ENCODE data around the gene DYRK4.
"Not testable (repeated sequence)": the region's sequence is repeated elsewhere in the genome, so short reads cannot be mapped to it uniquely, and the experiment has no call there.

Gene DYRK4, protein sequence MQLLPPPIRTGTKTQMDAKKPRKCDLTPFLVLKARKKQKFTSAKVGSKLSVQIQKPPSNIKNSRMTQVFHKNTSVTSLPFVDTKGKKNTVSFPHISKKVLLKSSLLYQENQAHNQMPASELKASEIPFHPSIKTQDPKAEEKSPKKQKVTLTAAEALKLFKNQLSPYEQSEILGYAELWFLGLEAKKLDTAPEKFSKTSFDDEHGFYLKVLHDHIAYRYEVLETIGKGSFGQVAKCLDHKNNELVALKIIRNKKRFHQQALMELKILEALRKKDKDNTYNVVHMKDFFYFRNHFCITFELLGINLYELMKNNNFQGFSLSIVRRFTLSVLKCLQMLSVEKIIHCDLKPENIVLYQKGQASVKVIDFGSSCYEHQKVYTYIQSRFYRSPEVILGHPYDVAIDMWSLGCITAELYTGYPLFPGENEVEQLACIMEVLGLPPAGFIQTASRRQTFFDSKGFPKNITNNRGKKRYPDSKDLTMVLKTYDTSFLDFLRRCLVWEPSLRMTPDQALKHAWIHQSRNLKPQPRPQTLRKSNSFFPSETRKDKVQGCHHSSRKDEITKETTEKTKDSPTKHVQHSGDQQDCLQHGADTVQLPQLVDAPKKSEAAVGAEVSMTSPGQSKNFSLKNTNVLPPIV

DNA sequence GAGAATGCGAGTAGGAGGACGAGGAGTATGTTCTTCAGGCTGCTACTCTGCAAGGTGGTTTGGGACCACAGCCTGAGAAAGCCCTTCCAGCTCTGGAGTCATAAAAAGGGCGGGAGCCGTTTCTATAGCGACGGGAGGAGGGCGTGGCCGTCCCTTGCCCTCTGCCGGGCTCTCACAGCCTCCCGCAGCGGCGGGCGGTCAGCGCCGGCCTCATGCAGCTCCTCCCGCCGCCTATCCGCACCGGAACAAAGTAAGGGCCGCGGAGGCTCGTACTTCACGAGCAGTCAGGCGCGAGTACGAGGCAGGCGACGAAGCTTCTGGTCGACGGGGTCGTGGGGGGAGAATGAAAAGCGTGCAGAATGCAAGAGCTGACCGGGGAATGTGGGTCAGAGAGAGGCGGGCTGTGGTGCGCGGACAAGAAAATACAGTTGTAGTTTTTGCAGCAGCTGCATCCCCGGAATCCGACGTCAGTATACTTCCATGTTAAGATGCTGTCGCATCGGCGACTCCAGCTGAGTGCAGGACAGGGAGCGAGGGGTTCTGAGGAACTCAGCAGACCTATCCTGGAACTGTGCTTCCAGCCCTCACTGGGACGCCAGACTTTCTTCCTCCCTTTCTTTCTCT lies at the start of gene DYRK4:
TSS of gene DYRK4 (plus strand) at position 175 of the 624 bp plus-strand sequence. CDS start at position 213, 38 bp downstream.
- no peak for DNase-seq

DNA sequence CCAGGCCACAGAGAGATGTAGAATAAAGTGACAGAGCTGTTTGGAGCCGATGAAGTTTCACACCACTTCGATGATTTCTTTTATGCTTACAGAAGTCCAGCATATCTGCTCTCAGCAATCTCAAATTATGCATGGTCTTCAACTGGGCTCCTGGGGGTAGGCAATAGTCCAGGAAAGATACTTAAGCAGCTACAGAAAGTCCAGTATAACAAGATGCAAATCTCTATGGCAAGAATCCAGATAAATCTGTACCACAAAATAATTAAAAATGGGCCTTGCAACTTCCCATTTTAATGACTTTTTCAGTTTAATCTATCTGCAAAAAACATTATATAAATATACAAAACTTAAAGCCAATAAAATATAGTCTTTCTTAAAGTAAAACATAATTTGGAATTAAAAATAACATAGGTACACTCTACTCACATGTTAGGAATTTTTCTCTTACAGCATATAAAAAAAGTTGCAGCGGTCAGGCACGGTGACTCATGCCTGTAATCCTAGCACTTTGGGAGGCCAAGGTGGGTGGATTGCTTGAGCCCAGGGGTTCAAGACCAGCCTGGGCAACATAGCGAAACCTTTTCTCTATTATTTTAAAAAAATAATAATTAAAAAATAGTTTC lies 43.8 kb upstream of the DYRK4 start:
- DNase-seq: no peak

DNA sequence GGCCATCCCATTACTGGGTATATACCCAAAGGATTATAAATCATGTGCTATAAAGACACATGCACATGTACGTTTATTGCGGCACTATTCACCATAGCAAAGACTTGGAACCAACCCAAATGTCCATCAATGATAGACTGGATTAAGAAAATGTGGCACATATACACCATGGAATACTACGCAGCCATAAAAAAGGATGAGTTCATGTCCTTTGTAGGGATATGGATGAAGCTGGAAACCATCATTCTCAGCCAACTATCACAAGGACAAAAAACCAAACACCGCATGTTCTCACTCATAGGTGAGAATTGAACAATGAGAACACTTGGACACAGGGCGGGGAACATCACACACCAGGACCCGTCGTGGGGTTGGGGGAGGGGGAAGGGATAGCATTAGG lies 38.6 kb upstream of the DYRK4 start:
- DNase-seq: not testable (repeated sequence)

DNA sequence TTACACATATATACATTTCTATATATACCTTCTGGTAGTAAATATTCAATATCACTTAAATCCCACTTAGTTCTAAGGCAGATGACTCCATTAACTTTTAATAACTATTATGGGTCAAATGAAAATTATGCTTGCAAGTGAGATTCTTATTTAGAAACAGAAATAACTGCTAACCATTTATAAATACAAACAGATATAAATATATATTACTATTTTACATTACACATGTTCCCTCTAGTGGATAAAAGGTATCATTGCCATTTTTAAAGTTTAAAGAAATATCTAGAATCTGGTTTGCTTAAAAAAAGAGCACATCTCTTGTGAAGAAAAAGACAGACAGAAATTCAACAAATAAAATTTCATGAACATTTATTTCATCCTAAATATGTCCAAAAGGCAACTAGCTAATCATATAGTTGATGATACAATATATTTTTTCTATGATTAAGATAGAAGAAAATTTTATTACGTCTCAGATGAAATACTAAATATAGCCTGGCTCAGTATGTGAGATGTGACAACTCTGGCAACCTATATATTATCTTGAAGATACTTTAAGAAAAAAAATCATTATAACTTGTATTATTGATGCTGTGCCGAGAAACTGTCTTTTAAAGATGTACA lies 35.0 kb upstream of the DYRK4 start:
- DNase-seq: no peak

DNA sequence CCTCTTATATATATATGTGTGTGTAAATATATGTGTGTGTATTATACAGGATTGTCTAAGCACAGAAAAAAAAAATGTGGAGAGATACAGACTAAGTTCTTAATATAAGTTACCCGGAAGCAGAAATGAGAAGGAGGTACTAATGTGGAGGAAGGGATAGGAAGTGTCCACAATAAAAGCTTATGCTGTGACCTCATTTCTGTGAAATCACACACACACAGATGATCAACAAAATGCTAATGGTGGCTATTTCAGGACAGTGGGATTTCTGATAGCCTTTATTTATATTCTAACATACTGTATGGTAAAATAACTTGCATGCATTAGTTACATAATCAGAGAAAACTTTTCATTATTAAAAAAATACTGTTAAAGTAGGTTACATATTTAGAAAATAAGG lies 31.8 kb upstream of the DYRK4 start:
- no peak for DNase-seq

DNA sequence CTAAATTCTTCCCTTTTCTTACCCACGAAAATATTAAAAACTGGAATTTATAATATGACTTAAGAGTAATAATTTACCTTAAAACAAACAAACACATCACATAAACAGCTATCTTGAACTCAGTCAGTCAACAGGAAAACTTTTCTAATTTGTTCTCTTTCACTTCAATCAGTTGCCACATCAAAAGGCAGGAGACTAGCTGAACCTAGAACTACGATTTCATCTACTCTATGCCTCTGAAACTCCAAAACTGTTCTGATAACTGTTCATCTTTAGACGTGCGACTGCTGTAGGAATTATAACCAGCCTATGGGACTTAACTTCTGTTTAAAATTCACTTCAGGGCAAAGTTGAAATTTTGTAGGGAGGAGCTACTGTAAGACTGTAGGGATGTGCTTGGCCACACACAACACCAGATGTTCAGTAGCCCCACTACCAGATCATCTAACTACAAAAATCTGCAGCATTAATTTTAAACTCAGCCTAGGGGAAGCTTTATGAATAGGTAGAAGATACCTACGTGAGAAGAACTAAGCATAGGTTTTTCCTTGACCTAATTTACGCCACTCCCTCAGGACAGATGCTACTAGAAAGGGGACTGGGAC lies 30.9 kb upstream of the DYRK4 start:
- no peak for DNase-seq

DNA sequence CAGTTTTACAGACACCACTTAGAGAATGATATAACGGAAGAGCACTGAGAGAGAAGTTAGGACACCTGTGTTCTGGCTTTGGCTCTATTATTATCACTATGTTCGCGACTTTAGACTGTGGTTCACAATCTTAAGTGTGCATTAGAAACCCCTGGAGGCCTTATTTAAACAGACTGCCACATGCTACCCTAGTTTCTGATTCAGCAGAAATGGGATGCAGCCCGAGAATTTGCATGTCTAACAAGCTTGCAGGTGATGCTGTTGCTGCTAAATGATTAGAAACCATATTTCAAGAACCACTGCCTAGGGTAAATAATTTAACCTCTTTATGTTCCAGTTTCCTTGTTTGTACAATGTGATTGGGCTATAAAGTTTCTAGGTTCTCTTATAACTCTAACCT lies 26.9 kb upstream of the DYRK4 start:
- DNase-seq: no peak

DNA sequence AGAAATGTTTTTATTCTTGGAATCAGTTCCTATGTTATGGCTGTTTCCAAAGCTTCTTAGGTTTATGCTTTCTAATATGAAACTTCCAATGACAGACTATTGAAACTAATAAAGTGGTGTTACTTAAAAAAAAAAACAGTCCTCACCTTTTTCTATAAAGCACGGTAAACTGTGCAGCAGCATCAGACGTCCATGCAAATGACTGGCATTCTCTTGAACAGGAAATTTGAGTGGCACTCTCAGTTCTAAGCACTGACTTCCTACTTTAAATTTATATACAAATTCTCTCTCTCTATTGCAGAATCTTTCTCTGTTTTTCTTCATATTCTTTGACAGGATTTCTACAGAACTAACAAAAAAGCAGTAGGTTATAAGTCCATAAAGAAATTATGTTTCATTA lies 26.1 kb upstream of the DYRK4 start:
- no peak for DNase-seq

DNA sequence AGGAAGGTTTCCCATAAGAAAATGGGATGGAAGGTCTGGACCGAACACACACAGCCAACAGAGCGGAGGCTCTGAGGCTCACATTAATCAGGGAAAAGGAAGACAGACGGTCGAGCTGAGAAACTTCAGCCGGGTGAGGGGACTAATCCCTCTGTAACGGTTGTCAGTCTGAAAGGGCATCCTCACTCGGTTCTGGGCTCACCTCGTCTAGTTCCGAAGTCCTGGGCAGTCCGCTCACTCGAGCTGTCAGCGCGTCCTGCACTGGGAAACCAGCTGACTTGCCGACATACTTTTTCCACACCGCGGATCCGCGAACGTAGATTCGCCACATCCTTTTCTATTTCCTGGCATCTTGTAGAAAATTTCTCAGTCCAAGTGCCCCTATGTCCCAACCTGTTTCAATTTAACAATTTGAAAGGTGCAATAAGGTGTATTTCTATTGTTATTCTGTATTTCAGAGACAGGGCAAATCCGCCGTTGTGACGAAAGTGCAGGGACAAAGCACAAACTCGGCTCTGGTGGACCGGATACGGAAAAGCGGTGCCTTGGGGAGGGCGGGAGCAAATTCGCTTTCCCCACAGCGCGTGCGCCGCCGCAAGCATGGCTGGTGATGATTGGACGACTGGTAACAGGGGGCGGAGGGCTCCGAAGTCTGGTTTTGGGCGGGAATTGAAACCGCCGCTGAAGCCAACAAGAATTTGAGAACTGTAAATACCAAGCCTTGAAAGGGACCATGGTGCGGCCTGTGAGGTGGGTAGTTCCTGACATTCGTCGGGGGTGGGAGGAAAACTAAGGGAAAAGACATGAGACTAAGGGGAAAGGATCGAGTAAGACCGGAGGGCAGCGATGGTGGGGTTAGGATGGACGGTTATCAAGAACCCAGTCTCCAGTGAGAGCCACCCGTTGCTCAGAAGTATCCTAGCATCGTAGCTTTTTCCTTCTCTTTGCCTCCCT lies 23.5 kb upstream of the DYRK4 start, which contains the start of gene RAD51AP1:
TSS of gene RAD51AP1 (plus strand) at position 684 of the 954 bp plus-strand sequence. CDS start at position 734, 50 bp downstream.
- peak; percentile 93 for DNase-seq

DNA sequence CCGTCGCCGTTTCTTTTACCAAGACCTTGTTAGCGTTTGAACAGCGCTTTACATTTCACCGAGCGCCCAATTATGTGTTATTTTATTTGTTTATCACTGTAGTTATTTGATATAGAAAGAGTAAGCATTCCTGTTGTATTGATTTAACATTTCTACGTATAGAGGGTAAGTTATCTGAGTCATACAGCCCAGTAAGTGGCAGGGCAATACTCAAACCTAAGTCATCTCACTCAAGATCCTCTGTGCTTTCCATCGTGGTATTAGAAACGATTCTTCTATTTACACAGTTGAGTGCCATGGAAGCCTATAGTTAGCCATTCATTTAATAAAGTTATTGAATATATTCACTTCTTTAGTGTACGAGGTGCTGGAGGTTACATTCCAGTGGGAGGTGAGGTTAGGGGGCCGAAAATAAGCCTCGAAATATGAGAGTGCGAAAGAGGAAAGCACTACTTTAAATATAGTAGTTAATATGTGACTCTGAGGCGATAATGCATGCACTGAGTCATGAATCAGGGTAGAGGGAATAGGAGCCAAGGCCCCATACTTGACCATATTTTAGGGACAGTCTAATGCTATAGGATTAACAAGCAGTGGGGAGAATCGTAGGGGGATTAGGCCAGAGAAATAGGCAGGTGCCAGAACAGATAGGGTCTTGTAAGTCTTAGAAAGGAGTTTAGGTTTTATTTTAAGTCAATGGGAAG lies 22.7 kb upstream of the DYRK4 start:
- DNase-seq: no peak

DNA sequence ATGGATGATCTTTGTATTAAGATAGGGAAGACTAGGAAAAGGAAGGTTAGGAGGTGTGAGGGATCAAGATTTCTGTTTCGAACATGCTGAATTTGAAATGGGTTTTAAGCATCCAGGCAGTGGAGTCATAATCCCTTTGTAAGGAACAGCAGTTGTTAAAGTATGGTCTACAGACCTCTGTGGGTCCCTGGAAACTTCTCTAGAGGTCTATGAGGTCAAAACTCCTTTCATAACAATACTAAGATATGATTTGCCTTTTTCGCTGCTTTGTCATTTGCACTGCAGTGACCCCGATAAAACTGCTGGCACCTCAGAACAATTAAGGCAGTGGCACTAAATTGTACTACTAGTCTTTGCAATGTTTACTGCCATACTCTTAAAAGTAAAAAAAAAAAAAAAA lies 21.8 kb upstream of the DYRK4 start:
- no peak for DNase-seq

DNA sequence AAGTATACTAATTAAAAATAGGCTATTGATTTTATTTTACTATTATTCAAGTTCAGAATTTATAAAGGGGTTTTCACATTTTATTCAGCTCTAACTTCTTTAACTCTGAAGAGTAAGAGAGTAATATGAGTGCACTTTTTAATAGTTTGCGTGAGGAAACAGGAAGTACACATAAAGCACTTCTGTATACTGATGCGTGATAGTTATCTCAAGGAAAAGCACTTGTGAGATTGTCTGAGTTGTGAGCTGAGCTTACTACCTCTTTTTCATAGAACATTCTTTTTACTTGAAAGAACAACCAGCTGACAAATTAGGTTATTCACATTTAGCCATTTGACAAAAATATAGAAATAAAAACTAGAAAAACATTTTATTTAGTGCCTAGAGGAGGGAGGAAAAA lies 21.4 kb upstream of the DYRK4 start:
- DNase-seq: no peak

DNA sequence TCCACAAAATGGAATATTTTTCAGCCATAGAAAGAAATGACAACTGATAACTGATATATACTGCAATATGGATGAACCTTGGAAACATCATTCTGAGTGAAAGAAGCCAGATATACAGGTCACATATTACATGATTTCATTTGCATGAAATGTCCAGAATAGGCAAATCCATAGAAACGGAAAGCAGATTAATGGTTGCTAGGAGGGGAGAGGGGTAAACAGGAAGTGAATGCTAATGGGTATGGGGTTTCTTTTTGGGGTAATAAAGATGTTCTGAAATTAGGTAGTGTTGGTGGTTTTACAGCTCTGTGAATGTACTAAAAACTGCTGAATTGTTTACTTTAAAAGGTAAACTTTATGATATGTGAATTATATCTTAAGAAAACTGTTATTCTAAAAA lies 16.8 kb upstream of the DYRK4 start:
- no peak for DNase-seq

DNA sequence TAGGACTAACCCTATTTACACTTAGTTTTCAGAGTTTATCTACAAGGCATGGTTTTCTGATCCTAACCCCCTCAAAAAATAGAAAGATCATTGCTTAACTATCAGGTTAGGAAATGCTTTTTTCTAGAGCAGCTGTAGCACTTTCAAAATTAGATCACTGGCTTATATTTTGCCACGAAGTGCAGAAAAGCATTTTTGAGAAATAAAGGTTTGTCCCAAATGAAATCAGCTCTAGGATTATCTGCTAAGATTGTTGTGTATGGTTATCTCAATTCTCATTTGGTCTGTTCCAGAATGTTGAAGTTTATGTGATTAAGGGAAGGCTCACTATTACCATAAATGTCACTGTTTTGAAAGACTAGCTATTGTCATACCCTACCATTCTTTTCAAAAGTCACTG lies 9.8 kb upstream of the DYRK4 start:
- no peak for DNase-seq

DNA sequence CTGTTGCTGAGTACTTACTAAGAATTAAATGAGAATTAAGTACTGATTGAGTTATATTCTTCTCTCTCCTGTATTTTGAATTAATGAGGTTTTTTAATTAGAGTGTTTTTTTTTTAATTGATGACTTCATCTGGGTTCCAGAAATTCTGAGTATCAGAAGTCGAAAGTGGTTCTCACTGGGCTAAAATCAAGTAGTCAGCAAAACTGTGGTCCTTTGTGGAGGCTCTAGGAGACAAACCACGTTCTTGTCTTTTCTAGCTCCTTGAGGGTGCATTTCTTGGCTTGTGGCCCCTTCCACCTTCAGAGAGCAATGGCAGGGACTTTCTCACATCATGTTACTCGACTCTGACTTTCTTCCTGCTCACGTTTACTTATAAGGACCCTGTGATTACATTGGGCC lies 8.1 kb upstream of the DYRK4 start:
- DNase-seq: no peak

DNA sequence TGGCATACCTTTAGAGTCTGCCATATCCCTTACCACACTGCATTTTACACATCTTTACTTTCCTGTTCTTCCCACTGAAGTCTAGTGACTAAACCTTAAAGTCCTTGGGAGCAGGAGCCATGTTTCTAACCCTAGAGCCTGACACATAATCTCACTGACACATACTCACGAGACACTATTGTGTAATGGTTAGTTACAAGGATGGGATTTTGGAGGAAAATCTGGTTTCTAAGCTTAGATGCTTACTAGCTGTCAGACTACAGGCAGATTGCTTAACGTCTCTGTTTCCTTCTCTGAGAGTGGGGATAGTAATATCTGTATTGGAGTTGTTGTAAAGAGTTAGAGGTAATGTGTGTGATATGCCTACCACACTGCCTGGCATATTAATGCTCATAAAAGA lies 6.2 kb upstream of the DYRK4 start:
- no peak for DNase-seq

DNA sequence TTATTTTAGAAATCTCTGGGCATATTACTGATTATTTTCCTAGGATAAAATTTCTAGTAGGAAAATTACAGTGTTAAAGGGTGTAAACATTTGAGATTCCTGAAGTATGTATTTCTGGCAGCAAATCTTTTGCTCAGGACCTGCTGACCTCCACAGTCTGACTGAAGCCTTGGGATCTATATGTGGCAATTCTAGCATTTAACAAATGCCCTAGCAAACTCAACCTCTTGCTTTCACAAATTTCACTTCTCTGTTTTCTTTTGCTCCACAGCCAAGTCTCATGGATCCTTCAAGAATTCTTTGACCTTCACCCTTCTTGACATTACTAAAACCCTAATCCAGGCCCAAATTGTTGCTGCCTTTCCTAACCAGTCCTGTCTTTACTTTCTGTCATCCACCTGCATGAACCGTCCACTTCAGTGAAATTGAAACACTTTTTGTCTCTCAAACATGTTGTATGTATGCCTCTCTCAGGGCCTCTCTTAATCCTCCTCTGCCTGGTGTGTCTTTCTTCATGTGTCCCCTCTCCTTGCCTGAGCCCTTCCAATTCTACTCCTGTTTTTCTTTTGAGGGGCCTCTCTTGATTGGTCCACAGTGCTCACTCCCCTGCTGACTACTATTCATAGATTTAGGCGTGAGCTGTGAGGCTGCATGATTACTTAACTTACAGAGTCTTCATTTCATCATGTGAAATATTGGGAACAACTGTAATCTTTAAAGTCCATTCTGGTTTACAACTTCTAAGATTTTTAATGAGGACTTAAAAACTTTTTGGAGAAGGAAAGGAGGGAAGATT lies 5.1 kb upstream of the DYRK4 start:
- no peak for DNase-seq

DNA sequence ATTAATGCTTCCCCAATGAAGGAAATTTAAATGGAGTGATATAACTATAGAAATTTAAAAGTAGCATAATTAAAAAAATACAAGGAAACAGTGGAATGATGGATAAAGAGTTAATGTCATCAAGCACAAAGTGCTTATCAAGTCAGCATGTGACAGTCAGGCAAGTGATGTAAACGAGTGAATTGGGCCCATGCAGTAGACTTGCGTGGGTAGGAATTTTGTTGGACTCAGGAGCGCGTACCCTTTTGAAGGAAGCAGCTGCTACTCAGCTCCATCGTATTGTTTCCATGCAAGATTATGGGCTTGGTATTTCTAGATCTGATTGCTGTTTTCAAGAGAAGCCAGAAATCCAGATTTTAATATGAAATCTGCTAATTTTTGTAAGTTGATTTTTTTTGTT lies 4.4 kb upstream of the DYRK4 start:
- DNase-seq: no peak

DNA sequence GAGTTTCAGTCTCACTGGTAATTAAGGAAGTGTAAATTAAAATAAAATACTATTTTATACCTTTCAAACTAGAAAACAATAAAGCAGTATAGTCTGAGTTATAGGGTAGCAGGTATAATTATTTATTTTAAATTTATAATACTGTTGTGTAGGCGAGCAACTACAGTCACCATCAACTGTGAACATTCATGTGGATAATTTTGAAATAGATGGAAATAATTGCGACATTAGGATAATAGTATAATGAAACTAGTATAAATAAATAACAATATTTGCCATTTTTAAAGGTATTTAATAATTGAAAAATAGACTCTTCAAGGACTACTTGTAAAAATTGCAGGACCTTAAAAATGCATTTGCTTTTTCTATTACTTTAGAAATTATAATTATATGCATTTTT lies 3.8 kb upstream of the DYRK4 start:
- DNase-seq: no peak

DNA sequence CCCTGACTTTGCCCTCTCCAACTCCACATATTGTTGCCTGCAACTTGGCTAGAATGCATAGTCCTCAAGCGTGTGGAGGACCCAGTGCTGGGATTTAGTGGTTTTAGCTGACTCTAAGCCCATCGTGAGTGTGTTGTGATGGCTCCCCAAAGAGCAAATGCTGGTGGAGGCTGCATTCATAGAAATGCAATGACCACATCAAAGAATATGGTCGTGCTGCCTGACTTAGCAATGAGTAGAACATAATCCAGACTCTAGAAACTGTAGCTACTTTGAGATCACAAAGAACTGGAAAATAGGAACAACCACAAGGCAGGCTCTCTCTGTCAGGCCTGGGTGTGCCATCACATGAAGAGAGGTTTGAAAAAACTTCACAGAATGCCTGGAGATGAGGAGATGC lies 1.3 kb downstream of the DYRK4 start:
- DNase-seq: no peak
